HFF-Myc (cell line): Measurements from ENCODE around the gene DISC1.
A peak's percentile ranks its signal among the peaks of the same experiment; 100 is the strongest.

Source experiments
- DNase-seq: peaks from one replicate; pipeline ENCODE4 v3.0.0-alpha.2; 2011; ENCODE audit warnings: low read depth; ENCODE audit errors: extremely low read depth
- H3K4me3 ChIP-seq: replicated peaks from 2 replicates; pipeline ENCODE4 v1.5.1; 2011; ENCODE audit warnings: low read depth, mild to moderate bottlenecking, control low read depth, low read length
- TF ChIP-seq, protein P1 (sequence below): IDR thresholded peaks from 2 replicates; pipeline ENCODE4 v1.5.1; 2012; ENCODE audit warnings: mild to moderate bottlenecking, low read depth, low read length, control low read depth; ENCODE audit errors: missing control alignments

Gene DISC1

DNA sequence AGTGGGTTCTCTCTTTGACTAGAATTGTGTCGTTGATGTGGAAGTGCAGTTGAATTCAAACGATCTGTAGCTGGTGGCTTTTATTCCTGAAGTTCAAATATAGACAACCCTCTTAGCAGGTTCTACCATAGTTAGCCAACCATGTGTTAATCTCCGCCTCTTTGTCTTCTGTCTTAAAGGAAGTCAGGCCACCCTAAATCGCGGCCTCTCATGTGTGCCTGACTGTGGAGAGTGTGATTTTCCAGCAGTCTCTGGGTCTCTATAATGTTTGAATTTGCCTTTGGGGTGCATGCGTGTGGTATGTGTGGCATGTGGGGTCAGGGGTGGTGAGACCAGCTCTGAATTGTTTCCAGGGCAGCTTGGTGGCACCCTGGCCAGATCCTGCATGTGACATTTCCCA, 244.9 kb downstream of the DISC1 start:
- TF ChIP-seq, protein P1, sequence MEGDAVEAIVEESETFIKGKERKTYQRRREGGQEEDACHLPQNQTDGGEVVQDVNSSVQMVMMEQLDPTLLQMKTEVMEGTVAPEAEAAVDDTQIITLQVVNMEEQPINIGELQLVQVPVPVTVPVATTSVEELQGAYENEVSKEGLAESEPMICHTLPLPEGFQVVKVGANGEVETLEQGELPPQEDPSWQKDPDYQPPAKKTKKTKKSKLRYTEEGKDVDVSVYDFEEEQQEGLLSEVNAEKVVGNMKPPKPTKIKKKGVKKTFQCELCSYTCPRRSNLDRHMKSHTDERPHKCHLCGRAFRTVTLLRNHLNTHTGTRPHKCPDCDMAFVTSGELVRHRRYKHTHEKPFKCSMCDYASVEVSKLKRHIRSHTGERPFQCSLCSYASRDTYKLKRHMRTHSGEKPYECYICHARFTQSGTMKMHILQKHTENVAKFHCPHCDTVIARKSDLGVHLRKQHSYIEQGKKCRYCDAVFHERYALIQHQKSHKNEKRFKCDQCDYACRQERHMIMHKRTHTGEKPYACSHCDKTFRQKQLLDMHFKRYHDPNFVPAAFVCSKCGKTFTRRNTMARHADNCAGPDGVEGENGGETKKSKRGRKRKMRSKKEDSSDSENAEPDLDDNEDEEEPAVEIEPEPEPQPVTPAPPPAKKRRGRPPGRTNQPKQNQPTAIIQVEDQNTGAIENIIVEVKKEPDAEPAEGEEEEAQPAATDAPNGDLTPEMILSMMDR = no peak
- no peak overlapping the region for H3K4me3 ChIP-seq
- no peak for DNase-seq

DNA sequence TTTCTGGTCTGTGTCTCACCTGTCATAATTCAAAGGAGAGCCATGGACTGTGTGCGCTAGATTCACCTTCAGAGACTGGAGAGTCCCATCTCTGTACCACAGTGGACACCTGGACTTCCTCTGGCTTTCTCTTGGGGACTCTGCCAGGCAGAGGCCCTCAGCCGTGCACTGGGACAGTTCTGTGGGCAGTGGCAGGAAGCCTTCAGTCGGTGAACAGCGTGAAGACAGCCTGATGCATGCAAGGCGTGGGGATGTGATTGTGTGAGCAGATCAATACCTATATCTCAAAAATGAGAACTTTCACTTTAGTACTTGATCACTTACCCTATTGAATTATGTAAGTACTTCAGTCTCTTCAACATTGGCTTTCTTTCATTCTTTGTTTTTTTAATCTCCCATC, 245.3 kb downstream of the DISC1 start:
- TF ChIP-seq, protein P1 = no peak
- no peak overlapping the region for H3K4me3 ChIP-seq
- no peak for DNase-seq

DNA sequence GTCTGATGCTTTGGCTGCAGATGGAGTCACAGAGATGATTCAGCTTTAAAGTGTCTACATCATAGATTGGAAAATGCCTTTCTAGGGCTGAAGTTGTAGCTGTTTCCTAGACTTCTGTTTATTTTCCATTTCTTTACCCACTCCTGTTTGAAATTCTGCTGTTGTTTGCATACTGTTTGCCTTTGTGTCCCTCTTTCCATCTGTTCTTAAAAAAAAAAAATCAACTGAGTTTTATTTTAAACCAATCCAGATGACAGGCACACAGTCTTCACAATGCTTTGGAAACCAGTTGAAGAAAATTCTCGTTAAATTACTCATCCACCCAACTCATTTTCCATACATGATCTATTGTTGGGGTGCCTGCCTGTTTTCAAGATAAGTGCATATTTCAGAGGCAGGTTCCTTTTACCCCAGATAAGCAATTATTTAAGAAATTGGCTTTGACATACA, 245.9 kb downstream of the DISC1 start:
- TF ChIP-seq, protein P1 = no peak
- H3K4me3 ChIP-seq = no peak overlapping the region
- DNase-seq = peak; percentile 41

DNA sequence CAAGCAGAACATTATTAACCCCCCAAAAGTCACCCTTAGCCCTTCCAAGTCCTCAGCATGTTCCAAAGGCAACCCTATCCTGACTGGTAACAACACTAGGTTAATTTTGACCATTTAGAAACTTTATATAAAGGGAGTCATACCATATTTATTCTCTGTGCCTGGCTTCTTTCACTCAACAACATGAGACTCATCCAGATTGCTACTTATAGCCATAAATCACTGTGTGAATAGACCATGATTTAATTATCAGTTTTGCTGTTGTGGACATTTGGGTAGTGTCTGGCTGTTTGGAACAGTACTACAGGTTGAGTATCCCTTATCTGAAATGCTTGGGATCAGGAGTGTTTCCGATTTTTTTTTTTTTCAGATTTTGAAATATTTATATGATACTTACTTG, 252.1 kb downstream of the DISC1 start:
- TF ChIP-seq, protein P1 = no peak
- no peak for DNase-seq
- no peak overlapping the region for H3K4me3 ChIP-seq

DNA sequence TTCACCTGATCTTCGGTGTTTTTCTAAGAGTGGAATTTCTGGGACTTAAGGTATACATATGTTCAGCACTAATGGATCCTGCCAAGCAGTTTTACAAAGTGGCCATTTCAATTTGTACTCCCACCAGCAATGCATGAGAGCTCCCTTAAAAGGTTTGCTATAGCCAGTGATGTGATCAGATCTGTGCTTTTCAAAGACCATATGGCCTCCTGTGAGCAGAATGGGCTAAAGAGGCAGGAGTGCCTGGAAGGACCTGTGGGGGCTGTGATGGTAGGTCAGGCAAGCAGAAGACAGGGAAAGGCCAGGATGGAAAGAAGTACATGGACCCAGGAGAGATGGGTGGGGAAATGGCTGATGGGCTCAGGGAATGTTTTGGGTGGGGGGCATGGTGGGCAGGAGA, 252.7 kb downstream of the DISC1 start:
- TF ChIP-seq, protein P1 = no peak
- DNase-seq = no peak
- H3K4me3 ChIP-seq = no peak overlapping the region

DNA sequence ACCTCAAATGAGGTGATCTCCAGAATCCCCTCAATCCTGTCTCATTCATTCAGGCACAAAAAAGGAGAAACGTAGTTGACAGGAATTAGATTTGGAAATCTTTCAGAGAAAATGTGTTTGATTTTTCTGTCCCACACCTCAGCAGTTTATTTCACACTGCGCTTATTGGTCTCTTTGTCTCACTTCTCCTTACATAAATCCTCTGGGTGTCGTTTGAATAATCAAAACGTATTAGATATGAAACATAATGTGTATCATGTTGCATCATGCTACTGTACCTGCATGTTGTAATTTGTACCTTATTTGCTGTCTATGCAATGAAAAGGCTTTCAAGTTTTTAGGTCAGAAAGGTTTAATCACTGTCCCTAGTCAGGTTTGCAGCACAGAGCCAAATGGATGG, 255.7 kb downstream of the DISC1 start:
- H3K4me3 ChIP-seq = no peak overlapping the region
- DNase-seq = no peak
- TF ChIP-seq, protein P1 = no peak

DNA sequence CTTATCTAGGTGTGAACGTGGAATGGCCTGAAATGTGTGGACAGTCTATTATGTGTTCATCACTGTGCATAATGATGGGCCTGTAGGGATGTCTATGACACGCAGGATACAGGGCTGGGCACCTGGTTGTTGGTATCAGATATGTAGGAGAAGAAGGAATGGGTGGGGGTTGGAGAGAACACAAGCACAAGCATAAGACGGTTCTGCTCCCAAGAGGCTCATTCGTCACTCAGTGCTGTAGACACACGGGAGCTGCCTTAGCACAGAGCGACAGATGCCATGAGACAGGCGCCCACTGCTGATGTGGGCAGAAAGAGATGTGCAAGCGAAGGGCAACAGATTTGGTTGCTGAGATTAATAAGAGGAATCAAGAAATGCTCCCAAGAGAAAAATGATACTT, 256.2 kb downstream of the DISC1 start:
- TF ChIP-seq, protein P1 = no peak
- no peak overlapping the region for H3K4me3 ChIP-seq
- DNase-seq = no peak
